ENCODE measurements around the gene UPF3A. TPM values are rescaled to one million over a fixed set of nuclear protein-coding genes. Genes with fewer than 3 reads are reported as not detected.
A peak's percentile ranks its signal among the peaks of the same experiment; 100 is the strongest.

The UPF3A gene
- total and polyA plus RNA-seq, 10 of the 15 experiments (the other 5 are each of a cell fraction or from before 2014, with no cell fraction given) = 18.6 to 61.5 (median 43.3) TPM

GRCh38 chr13:114234266-114234644, 47.1 kb upstream of the UPF3A start:
- H3K27ac ChIP-seq (ENCODE audit: control insufficient read depth, insufficient read depth) = no peak overlapping the region
- ChIA-PET SMC1A (ENCODE audit: uncharacterized antibody, unreplicated experiment) (no interaction called here), CTCF (no interaction called here), POLR2A (no interaction called here), RAD21 (ENCODE audit: unreplicated experiment) (no interaction called here)
- in situ Hi-C loops (cut with MboI) (no loop called here), intact Hi-C loops (cut with micrococcal nuclease; ENCODE audit: unreplicated experiment) (loop anchor here (2.0 kb wide), 1 partner anchor 47 kb away; the partner anchor contains the start of gene UPF3A)
- no peaks in the 10 kb centered on the region for H3K9me3 ChIP-seq (replicated peaks; ENCODE audit: control insufficient read depth, insufficient read depth, low read length)
- peaks cover 2 to 17% of the 10 kb centered on the region in 2 experiments; a peak in 3 of 4 replicates for H3K36me3 ChIP-seq (ENCODE audit: control insufficient read depth in 2 of 2, insufficient read depth in 2 of 2, low read length in 1 of 2)
- H3K4me2 ChIP-seq (ENCODE audit: control insufficient read depth, insufficient read depth) = peak overlapping the region; percentile 34
- H3K9ac ChIP-seq (ENCODE audit: control insufficient read depth, insufficient read depth, low read length) = no peak overlapping the region
- ATAC-seq = no peak
- H2AFZ ChIP-seq (ENCODE audit: control insufficient read depth, low read depth, low read length) = peak overlapping the region; percentile 85
- no peak for DNase-seq (ENCODE audit: low read depth, low spot score)
- H4K20me1 ChIP-seq (ENCODE audit: control insufficient read depth, insufficient read depth) = no peaks in the 10 kb centered on the region
- no peaks in the 10 kb centered on the region for H3K4me1 ChIP-seq (ENCODE audit: control insufficient read depth, insufficient read depth, low read length)
- 73% methylated on average over 4 of the region's 4 CpGs for WGBS (ENCODE audit: insufficient coverage, insufficient replicate concordance, low lambda C conversion rate, missing lambda C conversion rate)
- peaks cover 22% of the 10 kb centered on the region for H3K79me2 ChIP-seq (ENCODE audit: control insufficient read depth, insufficient read depth, low read length)
- no TSS peak for BruUV-seq (replicated peaks)
- 0 out of 4 replicates have a peak, but pooled peaks cover 0 to 6% of the 10 kb centered on the region in 2 experiments for H3K27me3 ChIP-seq (replicated peaks in 1 of 2; ENCODE audit: control insufficient read depth in 2 of 2, insufficient read depth in 2 of 2, low read length in 1 of 2)
- no peak for TF ChIP-seq HSF1 (IDR thresholded peaks at IDR 0.05; ENCODE audit: low read depth, low read length)
- no peak for TF ChIP-seq NR2C2 (IDR thresholded peaks at IDR 0.05; ENCODE audit: borderline replicate concordance, control insufficient read depth, insufficient read length, low read depth)
- TF ChIP-seq, protein P1, sequence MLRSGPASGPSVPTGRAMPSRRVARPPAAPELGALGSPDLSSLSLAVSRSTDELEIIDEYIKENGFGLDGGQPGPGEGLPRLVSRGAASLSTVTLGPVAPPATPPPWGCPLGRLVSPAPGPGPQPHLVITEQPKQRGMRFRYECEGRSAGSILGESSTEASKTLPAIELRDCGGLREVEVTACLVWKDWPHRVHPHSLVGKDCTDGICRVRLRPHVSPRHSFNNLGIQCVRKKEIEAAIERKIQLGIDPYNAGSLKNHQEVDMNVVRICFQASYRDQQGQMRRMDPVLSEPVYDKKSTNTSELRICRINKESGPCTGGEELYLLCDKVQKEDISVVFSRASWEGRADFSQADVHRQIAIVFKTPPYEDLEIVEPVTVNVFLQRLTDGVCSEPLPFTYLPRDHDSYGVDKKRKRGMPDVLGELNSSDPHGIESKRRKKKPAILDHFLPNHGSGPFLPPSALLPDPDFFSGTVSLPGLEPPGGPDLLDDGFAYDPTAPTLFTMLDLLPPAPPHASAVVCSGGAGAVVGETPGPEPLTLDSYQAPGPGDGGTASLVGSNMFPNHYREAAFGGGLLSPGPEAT (IDR thresholded peaks at IDR 0.05; ENCODE audit: low read depth) = no peak
- no peak for TF ChIP-seq NRF1 (conservative IDR thresholded peaks at IDR 0.05; ENCODE audit: low read depth, low read length)
- TF ChIP-seq CUX1 (IDR thresholded peaks at IDR 0.05; ENCODE audit: insufficient replicate concordance, low read depth, low read length) = no peak
- TF ChIP-seq IRF5 (IDR thresholded peaks at IDR 0.05; ENCODE audit: borderline replicate concordance) = no peak
- TF ChIP-seq E4F1 (IDR thresholded peaks at IDR 0.05; ENCODE audit: borderline replicate concordance, partially characterized antibody) = no peak
- no peak for FAIRE-seq
- peak overlapping the region; percentile 97; the same call in 1 of the 2 replicates for H3K4me3 ChIP-seq

All from GM12878 (cell line).